ENCODE data around the gene DNAH11.

DNAH11 gene

DNA sequence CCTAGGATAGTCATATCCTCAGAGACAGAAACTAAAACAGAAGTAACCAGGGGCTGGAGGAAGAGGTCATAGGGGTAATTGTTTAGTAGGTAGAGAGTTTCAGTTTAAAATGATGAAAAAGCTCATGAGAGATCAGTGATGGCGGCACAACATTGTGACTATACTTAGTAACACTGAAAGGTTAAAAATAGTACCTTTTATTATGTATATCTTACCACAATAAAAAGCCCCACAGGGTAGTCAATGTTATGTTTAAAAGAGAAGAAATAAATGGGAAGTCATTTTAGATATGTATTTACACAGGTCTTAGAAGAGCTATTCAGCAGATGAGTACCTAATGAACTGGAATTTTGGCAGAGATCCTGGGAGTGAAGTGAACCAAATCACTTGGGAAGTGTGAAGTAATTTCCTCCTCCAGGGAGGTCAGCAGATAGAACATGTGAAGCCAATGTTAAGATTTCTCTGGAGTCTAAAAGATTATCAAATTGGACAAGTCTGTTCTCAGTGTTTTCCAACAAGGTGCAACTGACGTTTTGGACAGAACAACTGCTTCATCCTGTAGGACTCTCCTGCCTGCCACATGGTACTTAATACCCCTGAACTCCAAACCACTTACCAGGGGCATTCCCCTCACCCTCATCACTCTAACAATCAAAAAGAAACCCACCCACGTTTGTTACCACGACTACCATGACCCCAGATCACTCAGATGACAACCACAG is 396.5 kb downstream of the DNAH11 start:
- no peak overlapping the region for H3K27ac ChIP-seq
- TF ChIP-seq, protein P1, sequence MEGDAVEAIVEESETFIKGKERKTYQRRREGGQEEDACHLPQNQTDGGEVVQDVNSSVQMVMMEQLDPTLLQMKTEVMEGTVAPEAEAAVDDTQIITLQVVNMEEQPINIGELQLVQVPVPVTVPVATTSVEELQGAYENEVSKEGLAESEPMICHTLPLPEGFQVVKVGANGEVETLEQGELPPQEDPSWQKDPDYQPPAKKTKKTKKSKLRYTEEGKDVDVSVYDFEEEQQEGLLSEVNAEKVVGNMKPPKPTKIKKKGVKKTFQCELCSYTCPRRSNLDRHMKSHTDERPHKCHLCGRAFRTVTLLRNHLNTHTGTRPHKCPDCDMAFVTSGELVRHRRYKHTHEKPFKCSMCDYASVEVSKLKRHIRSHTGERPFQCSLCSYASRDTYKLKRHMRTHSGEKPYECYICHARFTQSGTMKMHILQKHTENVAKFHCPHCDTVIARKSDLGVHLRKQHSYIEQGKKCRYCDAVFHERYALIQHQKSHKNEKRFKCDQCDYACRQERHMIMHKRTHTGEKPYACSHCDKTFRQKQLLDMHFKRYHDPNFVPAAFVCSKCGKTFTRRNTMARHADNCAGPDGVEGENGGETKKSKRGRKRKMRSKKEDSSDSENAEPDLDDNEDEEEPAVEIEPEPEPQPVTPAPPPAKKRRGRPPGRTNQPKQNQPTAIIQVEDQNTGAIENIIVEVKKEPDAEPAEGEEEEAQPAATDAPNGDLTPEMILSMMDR (IDR thresholded peaks at IDR 0.05): no peak
- no peak for TF ChIP-seq ZFX (IDR thresholded peaks at IDR 0.05; ENCODE audit: borderline replicate concordance)

DNA sequence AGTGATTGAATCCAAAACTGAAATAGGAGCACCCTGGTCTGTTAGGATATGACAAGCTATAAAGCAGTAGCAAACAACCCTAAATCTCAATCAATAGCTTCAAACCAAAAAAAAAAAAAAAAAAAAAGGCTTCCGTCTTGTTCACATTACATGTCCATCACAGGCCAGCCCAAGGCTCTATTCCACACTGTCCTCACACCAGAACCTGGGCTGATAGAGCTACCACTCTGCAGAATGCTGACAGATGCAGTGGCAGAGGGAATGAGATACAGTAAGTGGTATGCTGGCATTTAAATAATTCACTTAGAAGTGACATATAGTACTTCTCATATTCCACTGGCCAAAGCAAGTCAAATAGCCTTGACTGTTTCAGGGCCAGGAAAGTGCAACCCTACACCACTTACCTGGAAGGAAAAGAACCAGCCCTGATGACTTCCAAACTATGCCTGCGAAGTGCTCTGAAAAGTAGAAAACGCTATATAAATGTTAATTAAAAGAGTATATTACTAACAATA is 397.1 kb downstream of the DNAH11 start:
- no peak for TF ChIP-seq ZFX (IDR thresholded peaks at IDR 0.05; ENCODE audit: borderline replicate concordance)
- TF ChIP-seq, protein P1 (IDR thresholded peaks at IDR 0.05): no peak
- H3K27ac ChIP-seq: no peak overlapping the region

DNA sequence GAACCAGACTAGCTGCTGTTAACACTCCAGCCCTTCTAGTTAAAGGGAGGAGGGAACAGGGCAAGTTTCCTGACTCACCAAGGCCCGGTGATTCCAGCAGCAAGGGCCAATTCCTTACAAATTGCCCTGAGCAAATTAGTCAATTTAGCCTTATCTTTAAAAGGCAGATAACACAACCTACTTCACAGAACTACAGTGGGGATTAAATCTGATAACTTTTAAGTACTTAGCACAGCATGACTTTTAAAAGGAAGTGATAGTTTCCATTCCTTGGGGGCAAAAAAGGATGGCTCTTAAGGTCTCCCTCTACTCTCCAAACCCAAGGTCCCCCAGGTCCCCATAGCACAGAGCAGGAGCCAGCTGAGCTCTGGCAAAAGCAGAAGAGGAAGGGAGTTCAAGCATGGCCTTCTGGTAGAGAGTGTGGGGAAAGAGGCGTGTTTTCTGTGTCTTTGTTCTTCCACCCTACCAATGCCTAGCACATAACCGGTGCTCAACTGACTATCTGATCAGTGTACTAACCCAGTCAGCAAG is 398.8 kb downstream of the DNAH11 start:
- H3K27ac ChIP-seq: no peak overlapping the region
- no peak for TF ChIP-seq ZFX (IDR thresholded peaks at IDR 0.05; ENCODE audit: borderline replicate concordance)
- TF ChIP-seq, protein P1 (IDR thresholded peaks at IDR 0.05): no peak

DNA sequence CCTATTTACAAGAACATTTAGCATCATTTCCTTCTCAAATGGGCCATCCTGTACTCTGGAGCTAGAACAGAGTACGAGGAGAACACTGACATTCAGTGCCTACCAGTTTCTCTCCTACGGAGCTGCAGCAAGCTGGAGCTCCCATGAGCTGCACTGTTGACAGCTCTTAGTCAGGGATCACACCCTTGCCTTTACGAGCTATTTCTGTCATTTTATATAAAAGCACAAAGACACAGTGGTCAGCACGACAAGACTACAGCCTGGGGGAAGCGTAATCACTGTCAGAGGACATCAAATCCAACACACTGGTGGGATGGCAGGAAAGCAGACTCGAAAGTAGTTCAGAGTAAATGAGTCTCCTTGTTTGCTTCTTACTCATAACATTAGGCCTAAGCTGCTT is 400.1 kb downstream of the DNAH11 start:
- no peak for TF ChIP-seq ZFX (IDR thresholded peaks at IDR 0.05; ENCODE audit: borderline replicate concordance)
- TF ChIP-seq, protein P1 (IDR thresholded peaks at IDR 0.05): no peak
- H3K27ac ChIP-seq: no peak overlapping the region

DNA sequence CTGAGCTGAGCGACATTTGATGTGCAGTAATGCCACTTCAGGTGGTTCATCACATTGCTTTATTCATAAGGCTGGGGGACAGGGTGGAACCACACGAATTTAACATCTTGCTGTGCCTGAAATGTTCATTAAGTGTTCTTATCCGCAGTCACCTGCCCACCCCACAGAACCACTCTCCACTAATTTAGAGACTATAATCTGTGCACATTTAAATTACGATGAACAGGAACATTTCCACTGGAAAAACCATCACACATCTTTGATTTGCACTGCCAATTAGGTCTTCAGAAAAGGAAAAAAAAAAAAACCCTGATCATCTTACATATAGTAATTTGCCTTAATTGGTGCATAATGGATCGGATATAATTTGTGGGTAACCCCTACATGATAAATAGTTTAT is 400.6 kb downstream of the DNAH11 start:
- TF ChIP-seq, protein P1 (IDR thresholded peaks at IDR 0.05): no peak
- TF ChIP-seq ZFX (IDR thresholded peaks at IDR 0.05; ENCODE audit: borderline replicate concordance): no peak
- no peak overlapping the region for H3K27ac ChIP-seq

DNA sequence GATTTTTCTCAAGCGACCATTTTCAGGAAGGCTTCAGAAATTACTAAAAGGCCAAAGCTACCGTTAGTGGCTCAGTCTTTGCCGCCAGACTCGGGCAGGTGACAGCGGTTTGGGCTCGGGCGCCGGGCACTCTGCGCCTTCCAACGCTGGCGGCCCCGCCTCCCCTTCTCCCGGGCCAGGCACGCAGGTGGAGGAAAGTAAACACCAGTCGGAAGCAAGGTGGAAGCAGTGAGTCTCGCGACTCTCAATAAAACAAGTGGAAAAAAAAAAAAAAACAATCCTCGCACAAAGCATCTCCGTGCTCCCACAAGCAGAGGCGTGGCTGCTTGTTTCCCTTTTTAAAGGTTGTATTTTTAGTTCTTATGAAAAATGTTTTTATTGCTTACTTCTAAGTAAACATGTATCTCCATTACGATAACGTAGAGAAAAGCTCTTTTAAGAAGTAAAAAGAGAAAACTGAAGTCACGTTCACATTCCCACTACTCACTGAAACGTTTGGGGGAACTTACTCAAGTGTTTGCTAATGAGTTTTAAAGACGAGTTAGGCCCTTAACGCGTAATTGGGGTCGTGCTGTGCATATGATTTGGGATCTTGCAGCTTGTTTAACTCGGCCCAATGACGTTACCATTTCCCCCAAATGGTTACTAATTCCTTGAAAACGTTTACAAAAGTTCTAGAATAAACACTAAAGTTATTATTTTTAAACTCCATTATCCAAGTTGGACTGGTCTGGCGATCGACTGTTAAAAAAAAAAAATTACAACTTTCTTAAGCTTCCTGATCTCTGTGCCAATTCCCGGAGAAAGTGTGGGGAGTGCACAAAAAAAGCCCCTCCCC is 402.0 kb downstream of the DNAH11 start:
- TF ChIP-seq, protein P1 (IDR thresholded peaks at IDR 0.05): peak; percentile 20
- TF ChIP-seq ZFX (IDR thresholded peaks at IDR 0.05; ENCODE audit: borderline replicate concordance): no peak
- H3K27ac ChIP-seq: peak overlapping the region; percentile 41
